H1 (cell line): ENCODE results near the gene MLYCD.

Source experiments
- CTCF ChIP-seq, 3 experiments: IDR thresholded peaks; 1 replicate in 2 of 3; 2 replicates in 1 of 3; pipeline versions ENCODE4 v1.5.1 to v1.6.1; 2011; ENCODE audit warnings: low read length in 3 of 3, mild to moderate bottlenecking in 3 of 3, inconsistent platforms in 2 of 3, low read depth in 1 of 3, moderate library complexity in 1 of 3; ENCODE audit not compliant: insufficient read depth in 1 of 3; ENCODE audit errors: control extremely low read depth in 1 of 3
- E2F6 ChIP-seq: IDR thresholded peaks from 2 replicates; pipeline ENCODE4 v1.6.1; 2012; ENCODE audit warnings: inconsistent platforms
- FOSL1 ChIP-seq: IDR thresholded peaks from 2 replicates; pipeline ENCODE4 v1.6.1; 2011; ENCODE audit warnings: mild to moderate bottlenecking, low read depth, low read length, moderate library complexity; ENCODE audit not compliant: insufficient read depth
- NANOG ChIP-seq: IDR thresholded peaks from 2 replicates; pipeline ENCODE4 v1.6.1; 2011; ENCODE audit warnings: low read length, low read depth, mild to moderate bottlenecking, inconsistent platforms; ENCODE audit not compliant: insufficient read depth, poor library complexity, severe bottlenecking
- POLR2AphosphoS5 ChIP-seq: IDR thresholded peaks from 2 replicates; pipeline ENCODE4 v1.6.1; 2011; ENCODE audit warnings: low read depth, low read length
- RAD21 ChIP-seq, 2 experiments: IDR thresholded peaks in 1 of 2; conservative IDR thresholded peaks in 1 of 2; 2 replicates each; pipeline ENCODE4 v1.6.1; 2011; ENCODE audit warnings: low read depth in 2 of 2, low read length in 2 of 2, improper control_type of control experiment in 1 of 2, inconsistent platforms in 1 of 2, mild to moderate bottlenecking in 1 of 2, moderate library complexity in 1 of 2

GRCh38 chr16:83936581-83937165 lies 37.8 kb downstream of the MLYCD start:
- TF ChIP-seq FOSL1 (no peak), RAD21 (IDR thresholded peaks at IDR 0.05 in 1 of 2, conservative IDR thresholded peaks at IDR 0.05 in 1 of 2; ENCODE audit: low read depth in 2 of 2, low read length in 2 of 2) (no peak), E2F6 (no peak), CTCF (IDR thresholded peaks at IDR 0.05; ENCODE audit: control extremely low read depth in 1 of 3, insufficient read depth in 1 of 3, low read depth in 1 of 3, low read length in 3 of 3) (no peak), NANOG (no peak), POLR2AphosphoS5 (no peak)
